GM18511 (cell line): Measurements from ENCODE around the gene KIF20B.
A peak's percentile ranks its signal among the peaks of the same experiment; 100 is the strongest.

Experiments used
- ATAC-seq: cut with Tn5 transposase; IDR thresholded peaks from one replicate; pipeline ENCODE4 v1.9.1; 2021; ENCODE audit warnings: mild to moderate bottlenecking, moderate library complexity; ENCODE audit not compliant: unreplicated experiment

The KIF20B gene, protein sequence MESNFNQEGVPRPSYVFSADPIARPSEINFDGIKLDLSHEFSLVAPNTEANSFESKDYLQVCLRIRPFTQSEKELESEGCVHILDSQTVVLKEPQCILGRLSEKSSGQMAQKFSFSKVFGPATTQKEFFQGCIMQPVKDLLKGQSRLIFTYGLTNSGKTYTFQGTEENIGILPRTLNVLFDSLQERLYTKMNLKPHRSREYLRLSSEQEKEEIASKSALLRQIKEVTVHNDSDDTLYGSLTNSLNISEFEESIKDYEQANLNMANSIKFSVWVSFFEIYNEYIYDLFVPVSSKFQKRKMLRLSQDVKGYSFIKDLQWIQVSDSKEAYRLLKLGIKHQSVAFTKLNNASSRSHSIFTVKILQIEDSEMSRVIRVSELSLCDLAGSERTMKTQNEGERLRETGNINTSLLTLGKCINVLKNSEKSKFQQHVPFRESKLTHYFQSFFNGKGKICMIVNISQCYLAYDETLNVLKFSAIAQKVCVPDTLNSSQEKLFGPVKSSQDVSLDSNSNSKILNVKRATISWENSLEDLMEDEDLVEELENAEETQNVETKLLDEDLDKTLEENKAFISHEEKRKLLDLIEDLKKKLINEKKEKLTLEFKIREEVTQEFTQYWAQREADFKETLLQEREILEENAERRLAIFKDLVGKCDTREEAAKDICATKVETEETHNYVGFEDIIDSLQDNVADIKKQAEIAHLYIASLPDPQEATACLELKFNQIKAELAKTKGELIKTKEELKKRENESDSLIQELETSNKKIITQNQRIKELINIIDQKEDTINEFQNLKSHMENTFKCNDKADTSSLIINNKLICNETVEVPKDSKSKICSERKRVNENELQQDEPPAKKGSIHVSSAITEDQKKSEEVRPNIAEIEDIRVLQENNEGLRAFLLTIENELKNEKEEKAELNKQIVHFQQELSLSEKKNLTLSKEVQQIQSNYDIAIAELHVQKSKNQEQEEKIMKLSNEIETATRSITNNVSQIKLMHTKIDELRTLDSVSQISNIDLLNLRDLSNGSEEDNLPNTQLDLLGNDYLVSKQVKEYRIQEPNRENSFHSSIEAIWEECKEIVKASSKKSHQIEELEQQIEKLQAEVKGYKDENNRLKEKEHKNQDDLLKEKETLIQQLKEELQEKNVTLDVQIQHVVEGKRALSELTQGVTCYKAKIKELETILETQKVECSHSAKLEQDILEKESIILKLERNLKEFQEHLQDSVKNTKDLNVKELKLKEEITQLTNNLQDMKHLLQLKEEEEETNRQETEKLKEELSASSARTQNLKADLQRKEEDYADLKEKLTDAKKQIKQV (N-terminal part only)

DNA sequence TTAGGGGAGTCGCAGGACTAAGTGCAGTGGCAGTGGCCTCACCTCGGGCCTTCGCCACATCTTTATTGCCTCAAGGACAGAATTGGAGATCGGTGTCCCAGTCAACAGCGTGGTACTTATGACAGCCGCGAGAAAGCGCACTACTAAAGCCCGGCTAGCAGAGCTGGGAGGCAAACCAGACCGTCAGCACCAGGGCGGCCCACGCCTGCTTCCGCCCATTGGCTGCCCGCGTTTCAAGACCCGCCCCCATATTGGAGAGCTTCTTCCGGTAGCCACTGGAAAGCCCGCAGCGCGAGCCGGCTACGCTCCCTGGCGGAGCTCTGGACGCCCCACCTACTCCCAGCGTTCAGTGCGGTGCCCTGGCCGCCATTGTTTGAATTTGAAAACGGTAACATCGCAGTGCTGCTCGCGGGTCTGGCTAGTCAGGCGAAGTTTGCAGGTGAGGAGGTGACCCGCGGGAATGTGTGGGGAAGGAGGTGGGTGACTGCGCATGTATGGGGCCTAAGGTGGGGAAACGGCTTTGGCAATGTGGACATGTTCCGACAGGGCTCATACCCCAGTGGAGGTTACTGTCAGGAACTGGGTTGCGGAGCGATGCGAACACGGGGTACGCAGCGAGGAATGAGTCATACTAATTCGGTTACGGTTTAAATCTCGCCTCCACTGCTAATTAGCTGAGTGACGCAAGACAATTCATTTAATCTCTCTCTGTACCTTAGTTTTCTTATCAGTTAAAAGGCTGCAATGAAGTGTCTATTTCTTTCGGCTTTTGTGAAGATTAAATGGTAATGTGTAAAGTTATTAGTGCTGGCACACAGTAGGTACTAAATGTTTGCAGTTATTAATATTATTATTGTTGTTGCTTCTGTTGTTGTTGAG, at the start of gene KIF20B:
Gene KIF20B (plus strand): TSS at position 349 of the 879 bp plus-strand sequence. CDS start 3,705 bp downstream, outside the sequence.
- peak; percentile 97 for ATAC-seq

DNA sequence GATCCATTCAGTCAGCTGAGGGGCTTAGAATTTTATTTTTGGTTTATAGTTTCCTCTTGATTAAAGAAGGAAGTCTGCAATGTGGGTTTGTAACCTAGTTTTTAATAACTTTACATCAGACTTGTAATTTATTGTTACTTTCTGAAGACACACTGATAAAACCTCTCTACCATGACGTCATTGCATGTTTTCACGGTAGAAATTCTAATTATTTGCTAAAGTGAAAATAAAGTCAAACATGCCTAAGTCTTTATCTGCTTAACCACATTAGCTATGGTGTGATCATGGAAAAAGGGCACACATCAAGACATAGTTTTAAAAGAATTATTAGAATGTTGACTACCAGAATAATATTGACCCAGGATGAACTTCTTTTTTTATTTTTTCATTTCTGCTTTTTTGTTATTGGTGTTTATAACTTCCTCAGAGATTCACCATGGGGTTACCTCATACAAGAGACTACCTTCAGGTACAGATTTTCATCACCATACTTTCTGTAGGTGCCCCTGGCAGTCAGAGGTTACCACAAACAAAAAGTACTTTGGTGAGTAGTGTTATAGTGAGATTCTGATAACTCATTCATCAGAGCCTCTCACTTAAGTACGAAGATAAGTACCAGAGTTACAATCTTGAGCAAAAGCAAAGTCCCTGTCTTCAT, 49.3 kb upstream of the KIF20B start:
- ATAC-seq, result peak; percentile 63

DNA sequence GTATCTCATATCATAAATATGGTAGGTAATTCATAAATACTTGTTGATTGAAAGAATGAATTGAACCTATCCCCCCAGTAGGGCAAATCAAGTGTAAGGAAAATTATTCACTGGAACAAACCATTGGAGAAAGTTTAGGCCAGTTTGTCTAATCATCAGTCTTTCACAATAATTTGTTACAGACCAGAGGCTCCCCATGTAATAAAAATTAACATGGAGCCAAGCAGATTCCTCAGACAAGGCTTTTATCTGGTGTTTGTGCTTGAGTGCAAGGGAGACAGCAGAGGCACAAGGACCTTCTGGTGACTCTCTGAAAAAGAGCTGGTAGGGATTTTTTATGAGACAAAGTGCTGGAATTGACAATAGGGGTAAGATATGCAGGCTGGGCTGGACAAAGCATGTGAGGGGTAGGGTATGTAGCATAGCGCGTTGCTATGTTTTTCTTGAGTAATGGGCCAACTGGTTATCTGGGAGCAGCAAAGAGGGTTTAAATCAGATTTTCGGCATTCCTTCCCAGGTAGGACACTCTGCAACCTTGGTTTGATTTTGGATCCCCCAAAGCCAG, 48.5 kb upstream of the KIF20B start:
- ATAC-seq, result no peak

DNA sequence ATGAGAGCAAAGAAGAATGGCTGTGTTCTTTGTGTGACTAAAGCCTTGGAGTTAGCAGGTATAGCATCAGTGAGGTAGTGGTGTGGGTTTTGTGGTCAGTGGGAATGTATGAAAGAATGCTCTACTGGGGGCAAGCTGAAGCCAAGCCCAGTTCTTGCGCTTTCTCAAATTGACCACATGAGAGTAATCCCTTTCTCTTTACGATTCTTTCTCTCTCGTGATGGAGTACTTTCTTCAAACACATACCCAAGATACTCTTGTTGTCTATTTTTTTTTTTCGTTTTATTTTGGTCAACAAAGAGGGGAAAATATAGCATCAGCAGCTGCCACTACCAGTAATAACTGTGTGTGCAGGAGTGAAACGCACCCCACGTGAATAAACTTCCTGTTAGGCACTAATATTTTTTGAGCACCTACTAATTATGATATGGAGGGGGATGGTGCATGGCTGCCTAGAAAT, 48.0 kb upstream of the KIF20B start:
- ATAC-seq, result peak; percentile 79

DNA sequence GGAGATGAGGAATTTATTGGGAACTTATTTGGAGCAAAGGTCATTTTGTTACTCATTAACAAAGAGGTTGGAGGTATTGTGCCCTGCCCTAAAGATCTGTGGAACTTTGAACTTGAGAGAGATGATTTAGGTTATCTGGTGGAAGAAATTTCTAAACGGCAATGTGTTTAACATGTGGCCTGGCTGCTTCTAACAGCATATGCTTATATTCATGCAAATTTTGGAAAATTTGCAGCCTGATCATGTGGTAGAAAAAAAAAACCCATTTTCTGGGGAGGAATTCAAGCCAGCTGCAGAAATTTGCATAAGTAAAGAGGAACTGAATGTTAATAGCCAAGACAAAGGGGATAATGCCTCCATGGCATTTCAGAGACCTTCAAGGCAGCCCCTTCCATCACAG, 45.7 kb upstream of the KIF20B start:
- no peak for ATAC-seq

DNA sequence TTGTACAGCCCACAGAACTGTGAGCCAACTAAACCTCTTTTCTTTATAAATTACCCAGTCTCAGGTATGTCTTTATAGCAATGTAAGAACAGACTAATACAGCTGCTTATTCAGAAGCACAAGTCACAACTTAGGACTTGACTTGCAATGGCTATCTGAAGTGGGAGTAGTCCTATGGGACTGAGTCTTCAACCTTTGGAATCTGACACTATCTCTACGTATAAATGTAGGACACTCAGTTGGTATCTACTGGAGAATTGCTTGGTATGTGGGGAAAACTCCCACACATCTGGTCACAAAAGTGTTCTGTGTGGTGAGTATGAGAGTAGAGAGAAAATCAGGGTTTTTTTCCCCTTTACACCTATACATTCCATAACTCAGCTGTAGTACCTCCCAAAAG, 44.1 kb upstream of the KIF20B start:
- ATAC-seq, result no peak

DNA sequence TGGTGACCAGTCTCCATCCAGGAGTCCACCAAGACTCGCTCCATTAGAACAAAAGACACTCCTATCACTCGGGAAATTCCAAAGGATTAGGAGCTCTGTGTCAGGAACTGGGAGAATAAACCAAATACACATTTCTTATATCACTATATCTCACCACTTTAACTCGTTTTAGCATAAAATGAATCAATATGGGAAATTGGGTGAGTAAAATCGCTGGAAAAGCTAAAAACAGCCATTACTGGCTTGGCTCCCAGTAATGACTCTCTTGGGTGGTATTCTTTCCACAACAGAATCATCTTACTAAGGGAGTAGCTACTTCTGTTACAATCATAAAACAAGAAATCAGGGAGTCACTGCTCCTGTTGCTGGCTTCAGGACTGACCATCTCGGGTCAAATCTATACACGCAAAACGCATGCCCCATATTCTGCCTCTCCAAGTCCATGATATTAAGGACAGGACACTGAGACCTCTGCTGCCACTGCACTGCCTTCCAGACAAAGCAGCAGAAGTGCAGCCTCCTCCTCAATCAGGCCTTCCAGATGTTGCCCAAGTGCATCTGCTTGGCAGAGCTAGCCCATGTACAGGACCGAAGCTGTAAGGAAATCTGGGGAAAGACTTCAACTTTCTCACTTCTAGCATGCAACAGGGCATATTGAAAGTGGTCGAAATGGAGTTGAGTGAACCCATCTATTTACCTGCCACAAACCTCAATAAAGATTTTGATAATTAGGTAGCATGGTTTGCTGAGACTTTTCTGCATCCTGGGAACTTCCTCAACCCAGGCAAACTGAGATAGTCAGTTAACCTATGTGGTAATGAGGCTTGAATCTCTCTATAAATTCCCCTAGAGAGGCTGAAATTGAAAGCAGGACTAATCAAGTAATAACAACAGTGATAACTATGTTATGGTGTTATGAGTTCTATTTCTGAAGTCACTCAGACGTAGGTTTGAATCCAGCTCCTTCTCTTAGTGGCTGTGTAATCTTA, 42.0 kb upstream of the KIF20B start:
- ATAC-seq, result no peak

DNA sequence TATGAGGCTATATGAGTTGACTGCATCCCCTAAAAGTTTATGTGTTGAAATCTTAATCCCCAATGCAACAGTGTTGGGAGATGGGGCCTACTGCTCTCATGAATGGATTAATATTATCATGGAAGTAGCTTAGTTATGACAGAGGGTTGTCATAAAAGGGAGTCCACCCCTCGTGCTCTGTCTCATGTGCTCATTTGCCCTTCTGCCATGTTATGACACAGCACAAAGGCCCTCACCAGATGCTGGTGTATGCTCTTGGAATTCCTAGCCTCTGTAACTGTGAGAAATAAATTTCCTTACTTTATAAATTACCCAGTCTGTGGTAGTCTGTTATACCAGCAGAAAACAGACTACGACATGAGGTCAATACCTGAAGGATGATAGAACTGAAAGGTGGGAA, 38.8 kb upstream of the KIF20B start:
- no peak for ATAC-seq

DNA sequence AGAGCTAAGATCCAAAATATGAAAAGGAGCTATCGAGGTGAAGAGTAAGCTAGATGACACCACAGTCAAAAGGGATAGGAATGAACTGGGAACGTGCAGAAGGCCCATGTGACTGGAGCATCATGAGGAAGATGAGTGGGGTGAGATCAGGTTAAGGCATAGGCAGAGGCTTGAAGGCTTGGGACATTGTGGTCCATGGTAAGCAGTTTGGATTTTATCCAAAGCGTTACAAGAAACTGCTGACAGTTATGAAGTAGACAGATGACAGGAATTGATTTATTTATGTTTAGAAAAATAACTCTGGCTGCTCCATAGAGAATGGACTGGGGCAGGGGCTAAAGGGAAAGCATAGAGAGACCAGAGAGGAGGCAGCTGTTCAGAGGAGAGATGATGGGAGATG, 38.2 kb upstream of the KIF20B start:
- ATAC-seq, result no peak

DNA sequence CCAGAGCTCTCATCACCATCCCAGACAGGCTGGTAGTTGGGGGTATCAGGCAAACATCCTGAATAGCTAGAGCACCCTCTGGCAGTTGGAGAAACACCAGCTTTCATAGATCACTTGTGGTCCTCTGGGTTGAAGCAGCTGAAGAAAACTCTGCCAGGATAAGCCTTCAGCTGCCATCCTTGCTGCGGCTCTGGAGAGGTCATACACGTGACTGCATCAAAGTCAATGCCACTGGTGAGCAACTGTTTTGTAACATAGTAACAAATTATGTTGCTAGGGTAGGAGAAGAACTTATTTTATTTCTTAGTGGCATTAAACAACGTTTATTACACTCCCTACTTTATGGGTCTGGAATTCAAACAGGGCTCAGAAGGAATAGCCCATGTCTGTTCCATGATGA, 37.2 kb upstream of the KIF20B start:
- ATAC-seq, result no peak

DNA sequence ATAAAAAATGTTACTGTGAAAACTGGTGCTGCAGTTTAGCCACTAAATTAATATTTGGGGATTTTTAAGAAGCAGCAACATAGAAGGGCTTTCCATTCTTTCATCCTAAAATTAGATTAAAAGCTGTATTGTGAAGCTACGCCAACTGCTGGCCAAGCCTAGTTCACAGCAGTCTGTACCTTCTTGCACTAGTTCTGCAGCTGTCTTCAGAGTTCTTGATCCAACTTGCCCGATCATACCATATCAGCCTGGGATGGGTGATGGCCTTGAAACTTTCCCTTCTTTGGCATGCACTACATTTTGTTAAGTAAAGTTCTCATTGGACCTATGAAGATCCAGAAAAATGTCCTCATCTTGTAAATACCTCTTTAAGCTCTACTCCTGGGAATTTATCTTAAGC, 36.1 kb upstream of the KIF20B start:
- ATAC-seq, result no peak

DNA sequence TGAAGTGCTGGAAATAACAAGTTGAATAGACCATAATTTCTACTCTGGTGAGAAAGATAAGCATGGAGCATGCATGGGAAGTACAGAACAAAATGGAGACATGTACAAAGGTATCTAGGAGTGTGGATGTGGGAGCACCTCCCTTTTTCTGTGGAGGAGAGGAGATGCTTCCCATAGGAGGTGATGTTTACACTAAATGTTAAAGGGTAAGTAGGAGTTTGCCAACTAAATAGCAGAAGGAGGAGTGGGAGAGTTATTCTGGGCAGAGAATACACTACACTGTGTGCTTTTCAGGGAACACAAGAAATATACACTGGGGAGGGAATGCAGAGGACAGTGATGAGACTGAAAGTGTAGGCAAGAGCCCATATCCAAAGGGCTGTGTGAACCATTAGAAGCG, 35.3 kb upstream of the KIF20B start:
- ATAC-seq, result no peak

DNA sequence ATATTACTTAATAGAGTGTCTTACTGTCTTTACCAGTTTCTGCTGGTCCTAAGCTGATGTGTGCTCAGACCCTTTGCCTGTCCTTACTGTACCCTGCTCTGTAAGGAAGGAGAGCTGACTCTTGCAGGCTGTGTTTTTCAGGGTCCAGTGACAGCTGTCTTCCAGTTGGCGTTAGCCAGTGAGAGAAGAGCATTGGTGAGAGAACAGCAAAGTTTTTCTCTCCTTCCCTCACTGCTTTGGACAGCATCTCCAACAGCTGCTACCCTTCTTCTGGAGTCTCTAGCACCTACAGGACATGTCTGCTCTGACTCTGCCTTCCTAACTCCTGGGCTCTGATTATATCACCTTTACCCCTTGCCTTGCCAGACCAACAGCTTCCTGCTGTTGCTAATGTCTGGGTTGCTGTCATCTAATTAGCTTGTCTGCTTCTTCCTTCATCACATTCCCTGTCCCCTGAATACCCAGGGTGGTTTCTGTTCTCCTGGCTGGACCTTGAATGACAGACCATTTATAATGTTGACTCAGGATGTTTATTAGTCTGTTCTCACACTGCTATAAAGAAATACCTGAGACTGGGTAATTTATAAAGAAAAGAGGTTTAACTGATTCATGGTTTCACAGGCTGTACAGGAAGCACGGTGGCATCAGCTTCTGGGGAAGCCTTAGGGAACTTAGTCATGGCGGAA, 32.9 kb upstream of the KIF20B start:
- ATAC-seq, result no peak

DNA sequence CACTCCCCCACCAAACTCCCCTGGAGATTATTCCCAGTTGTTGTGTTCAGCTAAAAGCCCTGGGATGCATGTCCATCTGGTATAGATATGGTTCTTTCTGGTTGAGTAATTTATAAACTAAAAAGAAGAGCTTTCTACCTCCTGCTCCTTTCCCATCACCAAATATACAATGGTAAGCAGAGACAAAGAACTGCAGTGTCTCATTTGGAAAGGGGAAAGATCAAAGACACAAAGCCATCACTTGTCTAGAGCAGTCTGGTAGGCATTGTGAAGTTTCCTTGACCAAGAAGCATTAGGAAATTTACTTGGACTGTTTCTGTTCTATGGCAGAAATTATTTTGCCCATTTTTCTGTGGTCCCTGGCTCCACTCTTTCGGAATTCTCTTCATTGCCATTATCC, 31.4 kb upstream of the KIF20B start:
- no peak for ATAC-seq

DNA sequence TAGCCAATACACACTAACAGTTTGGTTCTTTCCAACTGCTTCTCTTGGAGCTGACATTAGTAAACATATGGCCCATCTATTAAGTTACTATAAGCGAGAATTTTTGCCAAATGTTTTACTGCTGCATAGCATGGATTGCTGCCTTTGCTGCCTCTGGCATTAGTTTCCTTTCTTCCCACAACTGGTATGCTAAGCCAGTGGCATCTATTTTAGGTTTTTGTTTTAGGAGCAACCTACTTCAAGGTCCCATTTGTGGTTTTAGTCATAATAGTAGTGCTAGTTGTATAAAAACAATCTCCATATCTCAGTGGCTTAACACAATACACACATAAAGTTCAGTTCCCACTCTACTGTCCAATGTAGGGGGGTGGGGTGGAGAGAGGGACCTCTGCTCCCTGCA, 30.5 kb upstream of the KIF20B start:
- ATAC-seq, result no peak

DNA sequence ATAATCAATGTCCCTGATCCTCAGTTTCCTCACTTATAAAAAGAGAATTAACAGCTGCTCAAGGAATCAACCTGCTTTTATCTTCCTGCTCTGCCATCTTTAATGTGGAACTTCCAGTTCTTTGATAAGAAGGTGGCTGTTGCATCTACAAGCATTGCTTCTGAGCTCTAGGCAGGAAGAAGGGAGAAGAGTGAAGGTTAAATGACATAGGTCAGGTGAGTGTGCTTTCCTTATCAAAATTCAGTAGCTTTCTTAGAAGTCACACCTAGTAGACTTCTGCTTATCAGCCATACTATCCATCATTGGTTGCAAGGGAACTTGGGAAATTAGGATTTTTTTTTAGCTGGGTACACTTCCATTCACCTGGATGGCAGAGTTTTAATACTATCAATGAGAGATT, 24.0 kb upstream of the KIF20B start:
- ATAC-seq, result no peak

DNA sequence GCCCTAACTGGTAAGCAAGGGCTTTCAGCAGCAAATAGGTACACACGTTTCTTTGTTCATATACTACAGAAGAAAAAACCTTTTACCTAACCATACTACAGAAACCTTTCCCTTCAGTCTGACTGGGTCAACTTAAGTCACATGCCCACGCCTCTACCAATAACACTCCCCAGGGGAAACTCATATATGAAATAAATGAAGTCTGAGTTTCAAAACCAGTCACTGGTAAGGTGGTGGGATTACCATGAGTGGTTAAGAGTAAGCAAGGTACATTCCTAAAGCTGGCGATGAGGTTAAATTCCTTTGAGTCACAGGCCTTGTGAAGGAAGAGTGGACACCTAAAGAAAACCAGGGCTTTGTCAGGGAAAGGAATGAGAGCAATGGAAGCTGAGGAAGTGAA, 21.4 kb upstream of the KIF20B start:
- ATAC-seq, result no peak
